Nephron progenitor cell (in vitro differentiated cells): ENCODE data around the gene BCL11A.

Experiments used
- DNase-seq: peaks from one replicate; pipeline ENCODE4 v3.0.0; 2021
- H3K27ac Mint-ChIP-seq: 2 replicates; pipeline ENCODE4 v1.8.0; 2021; ENCODE audit warnings: mild to moderate bottlenecking, moderate library complexity, mixed read lengths
- H3K27me3 Mint-ChIP-seq: 2 replicates; pipeline ENCODE4 v1.8.0; 2021; ENCODE audit warnings: mild to moderate bottlenecking, low read depth, mixed read lengths; ENCODE audit not compliant: poor library complexity
- H3K36me3 Mint-ChIP-seq: 2 replicates; pipeline ENCODE4 v1.8.0; 2021; ENCODE audit warnings: low read depth, mixed read lengths
- H3K4me1 Mint-ChIP-seq: 2 replicates; pipeline ENCODE4 v1.8.0; 2021; ENCODE audit warnings: mixed read lengths
- H3K4me3 Mint-ChIP-seq: 2 replicates; pipeline ENCODE4 v1.8.0; 2021; ENCODE audit warnings: mild to moderate bottlenecking, moderate library complexity, mixed read lengths
- H3K9me3 Mint-ChIP-seq: 2 replicates; pipeline ENCODE4 v1.8.0; 2021; ENCODE audit warnings: mild to moderate bottlenecking, moderate library complexity, mixed read lengths
- CTCF ChIP-seq: fragments of 200-600 bp; sonication (generic); IDR thresholded peaks from 2 replicates; pipeline ENCODE4 v1.5.0; 2021; ENCODE audit warnings: antibody characterized with exemption

The BCL11A gene

GRCh38 chr2:60472041-60472440 is 81.4 kb downstream of the BCL11A start:
- no peak overlapping the region for H3K27ac Mint-ChIP-seq
- peaks cover 5% of the 10 kb centered on the region for H3K36me3 Mint-ChIP-seq
- H3K27me3 Mint-ChIP-seq = peaks cover 19% of the 10 kb centered on the region
- TF ChIP-seq CTCF = no peak
- no peak for DNase-seq
- no peak overlapping the region for H3K4me3 Mint-ChIP-seq
- peaks cover 60% of the 10 kb centered on the region for H3K4me1 Mint-ChIP-seq
- H3K9me3 Mint-ChIP-seq = peaks cover 11% of the 10 kb centered on the region

- Mint-ChIP-seq H3K4me1 (peaks cover 59% of the 10 kb centered on the region), H3K27ac (no peak overlapping the region), H3K4me3 (no peak overlapping the region), H3K27me3 (peaks cover 15% of the 10 kb centered on the region), H3K36me3 (peaks cover 5% of the 10 kb centered on the region), H3K9me3 (peaks cover 11% of the 10 kb centered on the region)
- DNase-seq = no peak
- TF ChIP-seq CTCF = no peak
Observed at GRCh38 chr2:60470340-60470739, 83.1 kb downstream of the BCL11A start.

- Mint-ChIP-seq H3K9me3 (peaks cover 11% of the 10 kb centered on the region), H3K4me1 (peaks cover 57% of the 10 kb centered on the region), H3K27me3 (peaks cover 12% of the 10 kb centered on the region), H3K36me3 (peaks cover 5% of the 10 kb centered on the region), H3K27ac (no peak overlapping the region), H3K4me3 (no peak overlapping the region)
- no peak for TF ChIP-seq CTCF
- DNase-seq = no peak
Observed at GRCh38 chr2:60469536-60470317, 83.7 kb downstream of the BCL11A start.

- Mint-ChIP-seq H3K36me3 (peaks cover 5% of the 10 kb centered on the region), H3K4me3 (no peak overlapping the region), H3K4me1 (peaks cover 67% of the 10 kb centered on the region), H3K27me3 (peaks cover 6% of the 10 kb centered on the region), H3K27ac (peak overlapping the region; percentile 6), H3K9me3 (peaks cover 11% of the 10 kb centered on the region)
- no peak for TF ChIP-seq CTCF
- no peak for DNase-seq
Observed at GRCh38 chr2:60468382-60469085, 84.9 kb downstream of the BCL11A start.

- H3K36me3 Mint-ChIP-seq = peaks cover 21% of the 10 kb centered on the region
- no peak overlapping the region for H3K27ac Mint-ChIP-seq
- no peak for TF ChIP-seq CTCF
- no peak overlapping the region for H3K4me3 Mint-ChIP-seq
- peaks cover 76% of the 10 kb centered on the region for H3K4me1 Mint-ChIP-seq
- no peak for DNase-seq
- no peaks in the 10 kb centered on the region for H3K27me3 Mint-ChIP-seq
- peaks cover 14% of the 10 kb centered on the region for H3K9me3 Mint-ChIP-seq
Observed at GRCh38 chr2:60466161-60466702, 87.2 kb downstream of the BCL11A start.
